ENCODE measurements around the gene BTG4. TPM values are rescaled to one million over a fixed set of nuclear protein-coding genes. Genes with fewer than 3 reads are reported as not detected.

Gene BTG4
- total RNA-seq, 3 donors from 2014 or later (not counting 1 experiment from before 2014, with no cell fraction given): not detected

GRCh38 chr11:111555255-111555654 lies 43.1 kb upstream of the BTG4 start:
- Mint-ChIP-seq H3K27ac (no peak overlapping the region), H3K9me3 (no peaks in the 10 kb centered on the region), H3K4me3 (no peak overlapping the region), H3K4me1 (no peaks in the 10 kb centered on the region), H3K27me3 (ENCODE audit: low read depth in 2 of 2) (peaks cover 5 to 20% of the 10 kb centered on the region in 2 donors), H3K36me3 (no peaks in the 10 kb centered on the region)
- H3K36me3 ChIP-seq (ENCODE audit: control insufficient read depth, insufficient read depth, low read length): no peaks in the 10 kb centered on the region
- H3K9me3 ChIP-seq (ENCODE audit: control insufficient read depth, insufficient read depth, low read length): no peaks in the 10 kb centered on the region
- no peak for TF ChIP-seq CTCF (IDR thresholded peaks at IDR 0.05)
- no peak overlapping the region for H3K27ac ChIP-seq (ENCODE audit: low read length)
- H3K4me3 ChIP-seq (ENCODE audit: low read length): no peak overlapping the region
- no peak for ATAC-seq
- DNase-seq: no peak
- no peaks in the 10 kb centered on the region for H3K27me3 ChIP-seq (ENCODE audit: control insufficient read depth, insufficient read depth, low read length)
- no peaks in the 10 kb centered on the region for H3K4me1 ChIP-seq (ENCODE audit: control insufficient read depth, insufficient read depth, low read length)
- intact Hi-C loops (cut with micrococcal nuclease): no loop called here

GRCh38 chr11:111554532-111554931 lies 42.3 kb upstream of the BTG4 start:
- no peak for TF ChIP-seq CTCF (IDR thresholded peaks at IDR 0.05)
- Histone ChIP-seq H3K4me3 (ENCODE audit: low read length) (no peak overlapping the region), H3K36me3 (ENCODE audit: control insufficient read depth, insufficient read depth, low read length) (no peaks in the 10 kb centered on the region), H3K9me3 (ENCODE audit: control insufficient read depth, insufficient read depth, low read length) (no peaks in the 10 kb centered on the region), H3K27me3 (ENCODE audit: control insufficient read depth, insufficient read depth, low read length) (no peaks in the 10 kb centered on the region), H3K27ac (ENCODE audit: low read length) (no peak overlapping the region), H3K4me1 (ENCODE audit: control insufficient read depth, insufficient read depth, low read length) (no peaks in the 10 kb centered on the region)
- Mint-ChIP-seq H3K27ac (no peak overlapping the region), H3K4me1 (no peaks in the 10 kb centered on the region), H3K4me3 (no peak overlapping the region), H3K9me3 (no peaks in the 10 kb centered on the region), H3K36me3 (no peaks in the 10 kb centered on the region), H3K27me3 (ENCODE audit: low read depth in 2 of 2) (peaks cover 5 to 20% of the 10 kb centered on the region in 2 donors)
- ATAC-seq: no peak
- intact Hi-C loops (cut with micrococcal nuclease): no loop called here
- no peak for DNase-seq

- Histone ChIP-seq H3K27me3 (ENCODE audit: control insufficient read depth, insufficient read depth, low read length) (peaks cover 2% of the 10 kb centered on the region), H3K27ac (ENCODE audit: low read length) (no peak overlapping the region), H3K4me1 (ENCODE audit: control insufficient read depth, insufficient read depth, low read length) (no peaks in the 10 kb centered on the region), H3K4me3 (ENCODE audit: low read length) (no peak overlapping the region), H3K9me3 (ENCODE audit: control insufficient read depth, insufficient read depth, low read length) (no peaks in the 10 kb centered on the region), H3K36me3 (ENCODE audit: control insufficient read depth, insufficient read depth, low read length) (no peaks in the 10 kb centered on the region)
- intact Hi-C loops (cut with micrococcal nuclease): no loop called here
- no peak for ATAC-seq
- no peak for DNase-seq
- no peaks in the 10 kb centered on the region for H3K9me3 Mint-ChIP-seq
- H3K36me3 Mint-ChIP-seq: no peaks in the 10 kb centered on the region
- 86% methylated on average over 2 of the region's 2 CpGs for WGBS (ENCODE audit: insufficient coverage)
- peaks cover 28 to 37% of the 10 kb centered on the region in 2 donors for H3K27me3 Mint-ChIP-seq (ENCODE audit: low read depth in 2 of 2)
- no peaks in the 10 kb centered on the region for H3K4me1 Mint-ChIP-seq
- H3K27ac Mint-ChIP-seq: no peak overlapping the region
- no peak overlapping the region for H3K4me3 Mint-ChIP-seq
- TF ChIP-seq CTCF (IDR thresholded peaks at IDR 0.05): no peak
These were observed 38.1 kb upstream of the BTG4 start for GRCh38 chr11:111550258-111550657.

- WGBS (ENCODE audit: insufficient coverage): 70% methylated on average over 2 of the region's 3 CpGs
These were observed 37.6 kb upstream of the BTG4 start for GRCh38 chr11:111549869-111550203.

More at GRCh38 chr11:111549869-111550203, 37.6 kb upstream of the BTG4 start:
- no peak for ATAC-seq
- Histone ChIP-seq H3K27me3 (ENCODE audit: control insufficient read depth, insufficient read depth, low read length) (peaks cover 2% of the 10 kb centered on the region), H3K27ac (ENCODE audit: low read length) (no peak overlapping the region), H3K4me3 (ENCODE audit: low read length) (no peak overlapping the region), H3K36me3 (ENCODE audit: control insufficient read depth, insufficient read depth, low read length) (no peaks in the 10 kb centered on the region), H3K4me1 (ENCODE audit: control insufficient read depth, insufficient read depth, low read length) (no peaks in the 10 kb centered on the region), H3K9me3 (ENCODE audit: control insufficient read depth, insufficient read depth, low read length) (no peaks in the 10 kb centered on the region)
- Mint-ChIP-seq H3K9me3 (no peaks in the 10 kb centered on the region), H3K4me3 (no peak overlapping the region), H3K27me3 (ENCODE audit: low read depth in 2 of 2) (peaks cover 29 to 41% of the 10 kb centered on the region in 2 donors), H3K36me3 (no peaks in the 10 kb centered on the region), H3K4me1 (no peaks in the 10 kb centered on the region), H3K27ac (no peak overlapping the region)
- no peak for TF ChIP-seq CTCF (IDR thresholded peaks at IDR 0.05)
- DNase-seq: no peak
- intact Hi-C loops (cut with micrococcal nuclease): no loop called here
